ENCODE data around the gene RNU6-1.

Gene RNU6-1

GRCh38 chr15:67857220-67857619 is 17.4 kb upstream of the RNU6-1 start:
- no peak for DNase-seq

GRCh38 chr15:67855842-67856241 is 16.0 kb upstream of the RNU6-1 start:
- no peak for DNase-seq

- DNase-seq, result no peak
These were observed 14.5 kb upstream of the RNU6-1 start for GRCh38 chr15:67854358-67854757.

DNA sequence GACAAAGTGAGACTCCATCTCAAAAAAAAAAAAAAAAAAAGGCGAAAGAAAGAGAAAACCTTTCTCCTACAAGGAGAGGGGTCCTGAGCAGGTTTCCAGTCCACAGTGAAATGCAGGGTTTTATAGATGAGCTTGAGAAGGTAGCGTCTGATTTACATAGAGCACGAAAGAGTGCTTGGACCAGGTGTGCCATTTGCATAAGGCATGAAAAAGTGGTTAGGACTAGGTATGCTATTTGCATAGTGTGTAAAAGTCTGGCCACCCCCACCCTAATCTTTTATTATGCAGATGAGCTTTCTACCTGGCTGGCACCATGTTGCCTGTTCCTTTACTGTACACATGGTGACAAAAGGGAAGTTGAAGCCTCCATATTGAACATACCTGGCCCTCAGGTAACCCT is 13.6 kb upstream of the RNU6-1 start:
- DNase-seq, result no peak

GRCh38 chr15:67852418-67852817 is 12.6 kb upstream of the RNU6-1 start:
- DNase-seq, result no peak

- no peak for DNase-seq
These were observed 11.2 kb upstream of the RNU6-1 start for GRCh38 chr15:67850994-67851571.

- no peak for DNase-seq
These were observed 10.5 kb upstream of the RNU6-1 start for GRCh38 chr15:67850336-67850735.

- no peak for DNase-seq
These were observed 9.7 kb upstream of the RNU6-1 start for GRCh38 chr15:67849538-67849937.

GRCh38 chr15:67845974-67846373 is 6.1 kb upstream of the RNU6-1 start:
- no peak for DNase-seq

- DNase-seq, result peak; percentile 45
These were observed 3.9 kb upstream of the RNU6-1 start for GRCh38 chr15:67843571-67844387.

DNA sequence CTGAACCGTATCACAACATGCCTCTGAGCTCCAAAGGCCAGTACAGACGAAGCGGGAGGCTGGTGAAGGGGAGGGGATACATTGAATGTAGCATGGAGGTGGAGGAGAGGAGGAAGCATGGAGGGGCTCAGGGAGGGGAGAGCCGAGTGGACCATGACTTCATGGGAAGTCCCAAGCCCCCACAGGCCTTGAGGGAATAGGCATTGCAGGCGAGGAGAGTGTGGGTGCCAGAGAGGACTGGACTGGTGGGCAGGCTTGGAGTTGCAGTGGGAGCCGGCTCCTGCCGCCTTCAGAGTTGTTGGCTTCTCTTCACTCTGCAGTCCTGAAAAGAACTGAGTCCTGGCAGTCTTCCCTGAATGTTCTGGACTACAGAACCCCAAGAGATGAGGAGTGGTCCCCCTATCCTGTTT is 3.3 kb upstream of the RNU6-1 start:
- no peak for DNase-seq

GRCh38 chr15:67841513-67841762 is 1.6 kb upstream of the RNU6-1 start:
- no peak for DNase-seq

DNA sequence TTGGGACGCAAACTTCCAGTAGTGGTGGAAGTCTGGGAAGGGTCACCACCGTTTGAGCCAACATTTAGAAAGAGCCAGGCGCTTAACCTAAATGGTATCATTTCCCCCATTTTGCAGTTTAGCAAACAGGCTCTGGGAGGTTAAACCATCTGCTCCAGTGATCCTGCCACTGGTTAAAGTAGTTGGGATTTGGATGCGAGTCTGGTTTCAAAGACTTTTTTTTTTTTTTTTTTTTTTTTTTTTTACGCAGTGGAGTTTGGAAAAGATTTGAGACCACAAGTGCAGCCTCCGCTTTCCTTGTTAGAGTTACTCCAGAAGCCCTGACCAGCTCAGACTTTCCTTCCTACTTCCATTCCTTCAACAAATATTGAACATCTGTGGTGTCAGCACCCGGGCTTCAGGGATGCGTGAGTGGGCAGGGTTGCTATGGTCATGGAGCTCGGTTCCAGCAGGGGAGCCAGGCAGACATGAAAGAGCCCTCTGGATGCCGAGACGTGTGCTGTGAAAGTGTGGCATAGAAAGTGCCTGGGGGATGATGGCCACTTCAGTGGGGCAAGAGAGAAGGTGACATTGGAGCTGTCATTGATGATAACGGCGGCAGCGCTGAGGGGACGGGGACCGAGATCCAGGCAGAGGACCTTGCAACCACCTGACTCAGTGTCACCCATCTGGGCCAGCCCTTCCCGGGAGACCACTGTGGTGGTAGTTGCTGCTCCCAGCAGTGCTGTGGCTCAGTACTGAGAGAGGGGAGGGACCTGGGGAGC is 1.1 kb upstream of the RNU6-1 start:
- DNase-seq, result peak; percentile 26

GRCh38 chr15:67839499-67839928 is 331 bp downstream of the RNU6-1 start:
- peak; percentile 47 for DNase-seq

GRCh38 chr15:67838789-67839332 is 984 bp downstream of the RNU6-1 start:
- peak; percentile 36 for DNase-seq

GRCh38 chr15:67836955-67837354 is 2.9 kb downstream of the RNU6-1 start:
- no peak for DNase-seq

GRCh38 chr15:67836477-67836876 is 3.4 kb downstream of the RNU6-1 start:
- peak; percentile 29 for DNase-seq

DNA sequence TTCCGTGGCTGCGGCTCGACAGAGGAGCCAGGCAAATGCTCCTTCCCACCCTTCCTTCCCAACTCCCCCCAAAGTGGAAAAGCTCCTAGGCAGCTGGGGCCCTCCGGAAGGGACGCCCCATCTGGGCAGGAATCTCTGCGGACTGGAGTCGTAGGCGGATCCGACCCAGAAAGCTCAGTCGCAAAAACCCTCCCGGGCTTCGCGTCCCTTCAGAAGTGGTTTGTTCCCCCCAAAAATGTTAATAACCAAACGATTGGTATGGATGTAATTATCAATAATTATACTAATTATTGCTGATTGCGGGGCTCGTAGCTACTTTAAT is 3.8 kb downstream of the RNU6-1 start:
- no peak for DNase-seq

GRCh38 chr15:67835297-67836133 is 4.3 kb downstream of the RNU6-1 start:
- DNase-seq, result no peak

DNA sequence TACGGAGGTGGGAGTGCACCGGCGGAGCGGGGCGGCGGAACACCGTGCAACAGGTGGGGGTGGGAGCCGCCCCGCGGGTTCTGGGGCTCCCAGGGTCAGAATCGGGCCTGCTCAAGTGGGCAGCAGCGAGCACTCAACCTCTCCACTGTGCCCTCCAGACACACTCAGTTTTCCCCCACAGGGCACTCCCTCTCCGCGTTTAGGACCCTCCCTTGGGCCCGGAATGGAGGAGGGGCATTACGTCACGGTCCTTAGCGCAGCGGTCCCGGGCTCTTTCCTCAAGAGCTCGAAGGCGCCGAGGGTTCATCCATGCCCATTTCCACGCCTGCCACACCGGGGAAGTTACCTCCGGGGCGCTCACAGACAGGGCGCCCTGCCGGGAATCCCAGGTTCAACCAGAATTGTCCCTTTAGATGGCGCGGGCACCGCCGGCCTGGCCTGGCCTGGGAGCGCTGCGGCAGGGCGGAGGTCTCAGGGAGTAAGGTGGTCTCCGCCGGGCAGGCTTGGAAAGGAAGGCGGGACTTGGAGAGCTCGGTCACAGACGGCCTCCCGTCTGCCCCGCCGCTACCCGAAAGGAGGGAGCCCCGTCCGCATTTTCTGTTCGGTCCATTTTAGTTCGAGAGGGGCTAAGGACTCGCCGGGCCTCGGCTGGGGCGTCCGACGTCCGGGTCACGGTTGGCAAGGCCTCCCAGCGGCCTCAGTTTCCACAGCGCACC is 5.1 kb downstream of the RNU6-1 start:
- no peak for DNase-seq

- DNase-seq, result peak; percentile 35
These were observed 5.9 kb downstream of the RNU6-1 start for GRCh38 chr15:67833710-67834511.
